Activated CD8-positive, alpha-beta T cell treated with anti-CD3 and anti-CD28 coated beads, Interleukin-2, amount 10 ng/mL, durations not matched to agents 7 days and 5 days (primary cell): Measurements from ENCODE around the gene LINC00305. TPM values are rescaled to one million over a fixed set of nuclear protein-coding genes. Genes with fewer than 3 reads are reported as not detected.

Source experiments
- ATAC-seq: fragments of 150-1000 bp; cut with Tn5 transposase; one replicate; pipeline ENCODE4 v1.10.0; 2021; ENCODE audit warnings: moderate library complexity
- CTCF ChIA-PET: fragments of 350-600 bp; sonication (Branson Sonifier 250); formaldehyde crosslinking; loops from one replicate; lab custom pipeline; 2021; ENCODE audit warnings: antibody characterized with exemption; lab: Charles Lee
- POLR2A ChIA-PET: fragments of 350-600 bp; sonication (Branson Sonifier 250); formaldehyde crosslinking; loops from one replicate; lab custom pipeline; 2021; ENCODE audit warnings: antibody characterized with exemption; lab: Charles Lee
- DNase-seq: peaks from one replicate; pipeline ENCODE4 v3.0.0-alpha.2; 2020
- H3K27ac Mint-ChIP-seq: one replicate; pipeline ENCODE4 v1.8.0; 2021; ENCODE audit warnings: mild to moderate bottlenecking, mixed read lengths
- H3K27me3 Mint-ChIP-seq: one replicate; pipeline ENCODE4 v1.8.0; 2021; ENCODE audit warnings: low read depth, mixed read lengths
- H3K36me3 Mint-ChIP-seq: one replicate; pipeline ENCODE4 v1.8.0; 2021; ENCODE audit warnings: low read depth, mixed read lengths
- H3K4me1 Mint-ChIP-seq: one replicate; pipeline ENCODE4 v1.8.0; 2021; ENCODE audit warnings: low read depth, mixed read lengths
- H3K4me3 Mint-ChIP-seq: one replicate; pipeline ENCODE4 v1.8.0; 2021; ENCODE audit warnings: mild to moderate bottlenecking, mixed read lengths
- H3K9me3 Mint-ChIP-seq: one replicate; pipeline ENCODE4 v1.8.0; 2022; ENCODE audit warnings: mixed read lengths; ENCODE audit not compliant: insufficient read depth
- total RNA-seq, 2 experiments: library from RNA; stranded (reverse); gene quantifications; one replicate each; pipeline ENCODE4 v1.2.3, GENCODE V29; 2021

LINC00305 gene
- total RNA-seq, 2 experiments from 2014 or later, result not detected

DNA sequence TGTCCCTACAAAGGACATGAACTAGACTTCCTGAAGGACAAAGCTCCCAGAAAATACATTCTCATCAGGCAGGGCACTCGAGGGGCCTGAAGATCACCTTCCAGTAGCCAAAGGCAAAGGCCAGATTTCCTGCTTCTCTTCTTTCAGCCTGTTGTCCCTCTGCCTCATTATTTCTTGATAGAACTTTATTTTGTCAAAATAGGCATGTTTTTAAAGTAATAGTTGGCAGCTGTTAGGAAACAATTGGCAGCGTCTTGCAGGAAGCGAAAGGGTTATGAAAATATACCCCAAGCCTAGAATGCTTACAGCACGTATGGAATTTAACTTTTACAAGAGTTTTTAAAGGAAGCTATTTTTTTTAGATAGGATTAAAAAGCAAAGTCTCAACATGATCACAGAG, 74.9 kb downstream of the LINC00305 start:
- Mint-ChIP-seq H3K4me1 (no peaks in the 10 kb centered on the region), H3K4me3 (no peak overlapping the region), H3K36me3 (no peaks in the 10 kb centered on the region), H3K9me3 (no peaks in the 10 kb centered on the region), H3K27ac (no peak overlapping the region), H3K27me3 (no peaks in the 10 kb centered on the region)
- ChIA-PET CTCF (no interaction called here), POLR2A (no interaction called here)
- DNase-seq, result no peak
- no peak for ATAC-seq

DNA sequence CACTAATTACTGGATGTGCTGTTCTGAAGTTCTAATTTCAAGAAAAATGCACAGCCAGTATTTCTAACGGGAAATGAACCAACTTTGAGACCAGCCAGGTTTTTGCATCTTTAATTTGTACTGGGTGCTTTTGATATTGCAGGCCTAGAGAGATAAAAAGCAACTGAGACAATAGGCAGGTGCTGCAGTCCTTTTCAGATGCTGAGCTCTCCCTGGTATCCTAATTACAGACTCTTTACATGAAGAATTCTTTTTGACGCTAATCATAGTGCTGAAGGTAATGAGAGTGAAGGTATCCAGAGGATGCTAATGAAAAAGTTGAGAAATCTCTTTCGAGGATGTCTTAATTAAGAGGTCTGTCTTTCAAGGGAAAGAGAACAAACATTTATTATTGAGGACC, 93.9 kb downstream of the LINC00305 start:
- no peaks in the 10 kb centered on the region for H3K27me3 Mint-ChIP-seq
- no peaks in the 10 kb centered on the region for H3K9me3 Mint-ChIP-seq
- ChIA-PET CTCF (no interaction called here), POLR2A (no interaction called here)
- no peaks in the 10 kb centered on the region for H3K36me3 Mint-ChIP-seq
- no peaks in the 10 kb centered on the region for H3K4me1 Mint-ChIP-seq
- DNase-seq (no peak), ATAC-seq (no peak)
- no peak overlapping the region for H3K27ac Mint-ChIP-seq
- H3K4me3 Mint-ChIP-seq, result no peak overlapping the region

DNA sequence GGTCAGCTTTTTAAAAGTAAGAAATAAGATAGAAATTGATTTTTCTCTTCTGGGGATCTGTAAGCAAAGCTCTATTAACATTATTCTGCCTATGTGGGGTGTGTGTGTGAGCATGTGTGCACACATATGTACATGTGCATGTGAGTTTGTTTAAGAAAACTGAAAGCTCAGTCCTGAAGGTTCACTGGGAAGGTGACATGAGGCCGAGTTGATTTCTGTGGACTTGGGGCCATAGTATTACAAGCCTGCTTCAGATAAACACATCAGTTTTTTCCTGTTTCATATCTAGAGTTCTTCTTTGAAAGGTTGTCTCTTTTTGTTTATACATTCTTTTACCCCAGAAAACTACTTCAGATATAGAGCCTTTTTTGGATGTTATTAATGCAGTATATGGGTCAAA, 95.6 kb downstream of the LINC00305 start:
- no peaks in the 10 kb centered on the region for H3K27me3 Mint-ChIP-seq
- H3K4me3 Mint-ChIP-seq, result no peak overlapping the region
- no peak for ATAC-seq
- DNase-seq, result no peak
- no peaks in the 10 kb centered on the region for H3K9me3 Mint-ChIP-seq
- ChIA-PET CTCF (no interaction called here), POLR2A (no interaction called here)
- H3K36me3 Mint-ChIP-seq, result no peaks in the 10 kb centered on the region
- no peak overlapping the region for H3K27ac Mint-ChIP-seq
- no peaks in the 10 kb centered on the region for H3K4me1 Mint-ChIP-seq

DNA sequence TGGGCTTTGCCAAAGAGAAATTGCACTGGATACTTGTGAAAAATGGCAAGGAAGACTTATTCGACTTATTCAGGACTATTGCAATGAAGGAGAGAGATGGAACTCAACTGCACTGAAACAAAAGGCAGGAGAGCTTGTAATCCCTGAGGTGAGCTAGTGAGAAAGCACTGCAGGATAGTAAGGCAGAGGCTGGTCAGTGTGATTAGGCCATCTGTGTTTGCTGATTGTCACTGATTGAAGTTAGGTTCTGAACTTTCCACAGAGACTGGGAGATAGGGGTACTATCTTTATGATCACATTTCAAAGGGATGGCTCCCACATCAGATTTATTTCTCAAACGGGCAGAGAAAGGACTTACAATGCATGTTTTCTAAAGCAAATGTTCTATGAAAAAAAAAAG, 96.1 kb downstream of the LINC00305 start:
- no peaks in the 10 kb centered on the region for H3K27me3 Mint-ChIP-seq
- no peak overlapping the region for H3K4me3 Mint-ChIP-seq
- DNase-seq (no peak), ATAC-seq (no peak)
- POLR2A ChIA-PET, result no interaction called here
- H3K4me1 Mint-ChIP-seq, result no peaks in the 10 kb centered on the region
- H3K9me3 Mint-ChIP-seq, result no peaks in the 10 kb centered on the region
- no peak overlapping the region for H3K27ac Mint-ChIP-seq
- CTCF ChIA-PET, result no interaction called here
- H3K36me3 Mint-ChIP-seq, result no peaks in the 10 kb centered on the region

DNA sequence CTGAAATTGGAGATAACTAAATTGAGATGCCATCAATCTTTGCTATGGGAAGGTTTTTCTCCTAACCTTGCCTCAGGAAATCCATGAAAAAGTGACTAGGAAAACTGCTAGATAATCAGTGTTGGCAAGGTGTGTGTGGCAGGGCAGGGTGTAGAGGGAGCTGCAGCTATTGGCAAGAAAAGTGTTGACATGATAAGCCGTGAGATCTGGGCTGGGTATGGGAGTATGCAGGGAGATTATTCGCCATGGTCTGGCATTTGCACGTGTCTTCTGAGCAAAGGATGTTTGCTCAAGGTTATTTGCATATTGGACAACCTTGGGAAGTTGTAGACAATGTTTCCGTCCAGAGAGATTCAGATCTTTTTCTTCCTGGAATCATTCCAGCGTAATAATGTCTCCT, 104.3 kb downstream of the LINC00305 start:
- ChIA-PET CTCF (no interaction called here), POLR2A (no interaction called here)

DNA sequence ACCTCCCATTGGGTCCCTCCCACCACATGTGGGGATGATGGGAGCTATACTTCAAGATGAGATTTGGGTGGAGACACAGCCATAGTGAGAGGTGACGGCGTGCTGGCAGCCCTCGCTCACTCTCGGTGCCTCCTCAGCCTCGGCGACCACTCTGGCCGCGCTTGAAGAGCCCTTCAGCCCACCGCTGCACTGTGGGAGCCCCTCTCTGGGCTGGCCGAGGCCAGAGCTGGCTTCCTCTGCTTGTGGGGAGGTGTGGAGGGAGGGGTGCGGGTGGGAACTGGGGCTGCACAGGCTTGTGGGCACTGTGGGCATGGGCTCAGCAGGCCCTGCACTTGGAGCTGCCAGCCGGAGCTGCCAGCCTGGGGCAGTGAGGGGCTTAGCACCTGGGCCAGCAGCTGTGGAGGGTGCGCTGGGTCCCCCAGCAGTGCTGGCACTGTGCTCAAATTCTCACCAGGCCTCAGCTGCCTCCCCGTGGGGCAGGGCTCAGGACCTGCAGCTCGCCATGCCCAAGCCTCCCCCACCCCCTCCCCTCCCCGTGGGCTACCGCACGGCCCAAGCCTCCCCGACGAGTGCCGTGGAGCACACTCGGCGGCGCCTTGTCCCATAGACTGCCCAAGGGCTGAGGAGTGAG, 106.0 kb downstream of the LINC00305 start:
- Mint-ChIP-seq H3K4me1 (no peaks in the 10 kb centered on the region), H3K9me3 (no peaks in the 10 kb centered on the region), H3K27ac (no peak overlapping the region), H3K27me3 (no peaks in the 10 kb centered on the region), H3K4me3 (no peak overlapping the region), H3K36me3 (no peaks in the 10 kb centered on the region)
- POLR2A ChIA-PET, result no interaction called here
- no peak for DNase-seq
- no peak for ATAC-seq
- CTCF ChIA-PET, result no interaction called here

More for the DNA sequence above, 104.3 kb downstream of the LINC00305 start:
- Mint-ChIP-seq H3K27me3 (no peaks in the 10 kb centered on the region), H3K4me1 (no peaks in the 10 kb centered on the region), H3K9me3 (no peaks in the 10 kb centered on the region), H3K27ac (no peak overlapping the region), H3K36me3 (no peaks in the 10 kb centered on the region), H3K4me3 (no peak overlapping the region)
- DNase-seq (no peak), ATAC-seq (no peak)

DNA sequence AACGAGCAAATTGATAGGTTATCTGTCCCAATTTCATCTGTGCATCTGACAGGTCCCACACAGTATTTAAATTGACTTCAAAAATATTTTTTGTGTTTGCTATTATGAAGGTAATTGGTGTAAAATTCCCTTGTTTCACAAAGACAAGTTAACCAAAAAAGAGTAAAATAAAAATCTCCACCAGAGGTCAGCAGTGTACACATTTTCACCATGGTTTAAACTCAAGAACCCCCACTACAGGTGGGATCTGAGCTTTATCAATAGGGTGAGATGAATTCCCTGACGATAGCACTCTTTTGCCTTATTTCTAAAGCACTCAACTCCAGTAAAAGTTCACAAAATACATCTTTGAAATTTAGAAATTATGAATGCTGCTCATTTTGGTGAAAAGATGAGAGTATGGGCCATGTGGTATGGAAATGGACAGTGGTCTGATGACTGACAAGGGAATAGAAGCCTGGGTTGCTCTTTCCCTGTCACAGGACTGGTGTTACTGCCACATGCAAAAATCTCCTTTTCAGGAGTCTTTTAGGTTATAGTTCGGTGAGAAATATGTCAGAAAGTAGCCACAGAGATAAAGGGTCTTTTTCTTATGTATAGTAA, 111.0 kb downstream of the LINC00305 start:
- no peak for ATAC-seq
- H3K4me3 Mint-ChIP-seq, result no peak overlapping the region
- H3K4me1 Mint-ChIP-seq, result no peaks in the 10 kb centered on the region
- no peaks in the 10 kb centered on the region for H3K9me3 Mint-ChIP-seq
- H3K27me3 Mint-ChIP-seq, result no peaks in the 10 kb centered on the region
- ChIA-PET POLR2A (no interaction called here), CTCF (interaction anchor here (0.6 to 1.5 kb wide), 4 partner anchors 9 to 49 kb away, joined by 3 to 5 read pairs (median 3); no protein-coding TSS in a partner anchor)
- no peak overlapping the region for H3K27ac Mint-ChIP-seq
- DNase-seq, result no peak
- no peaks in the 10 kb centered on the region for H3K36me3 Mint-ChIP-seq

DNA sequence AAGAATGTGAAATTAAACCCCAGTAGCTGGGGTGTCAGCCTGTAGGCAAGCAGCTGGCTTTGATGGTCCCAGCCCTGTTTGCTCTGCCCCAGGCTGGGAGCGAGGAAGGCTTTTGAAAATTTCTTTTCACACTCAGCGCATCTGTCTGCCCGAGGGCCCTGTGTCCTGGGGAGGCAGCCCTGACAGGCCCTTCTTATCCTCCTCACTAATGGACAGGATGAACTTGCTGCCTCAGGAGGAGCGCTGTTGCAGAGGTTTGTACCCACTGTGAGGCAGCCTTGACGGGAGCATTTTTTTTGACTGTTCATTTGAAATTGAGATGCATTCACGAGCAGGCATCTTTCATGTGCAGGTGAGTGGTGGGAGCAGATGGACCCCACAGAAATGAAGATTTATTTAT, 116.6 kb downstream of the LINC00305 start:
- POLR2A ChIA-PET, result no interaction called here
- CTCF ChIA-PET, result no interaction called here
- ATAC-seq (no peak), DNase-seq (no peak)
- Mint-ChIP-seq H3K36me3 (no peaks in the 10 kb centered on the region), H3K4me1 (no peaks in the 10 kb centered on the region), H3K4me3 (no peak overlapping the region), H3K27me3 (peaks cover 2% of the 10 kb centered on the region), H3K9me3 (no peaks in the 10 kb centered on the region), H3K27ac (no peak overlapping the region)

DNA sequence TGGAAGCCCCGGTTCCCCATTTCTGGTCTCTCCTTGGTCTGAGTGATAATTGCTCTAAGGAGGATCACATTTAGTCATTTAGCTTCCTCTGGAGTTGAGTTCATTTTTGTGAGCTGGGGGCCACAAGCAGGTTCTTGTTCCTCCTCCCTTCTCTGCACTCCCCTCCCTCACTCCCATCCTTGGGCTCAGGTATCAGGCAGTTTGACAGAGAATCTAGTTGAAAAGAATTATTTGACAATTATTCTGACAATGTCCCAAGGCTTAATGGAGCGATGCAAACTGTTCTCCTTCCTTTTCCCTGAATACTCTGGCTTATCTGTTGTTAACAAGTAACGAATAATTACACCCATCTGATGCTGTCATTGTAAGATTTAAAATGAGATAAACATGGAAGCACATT, 117.5 kb downstream of the LINC00305 start:
- DNase-seq, result no peak
- Mint-ChIP-seq H3K9me3 (no peaks in the 10 kb centered on the region), H3K27ac (no peak overlapping the region), H3K4me1 (no peaks in the 10 kb centered on the region), H3K27me3 (peaks cover 2% of the 10 kb centered on the region), H3K4me3 (no peak overlapping the region), H3K36me3 (no peaks in the 10 kb centered on the region)
- ATAC-seq, result no peak
- ChIA-PET CTCF (no interaction called here), POLR2A (no interaction called here)

Other genes with a start within 250 kb of the LINC00305 start
- not detected for gene SERPINB10, start 241.1 kb downstream of the LINC00305 start, total RNA-seq
- gene HMSD, start 199.8 kb downstream of the LINC00305 start, total RNA-seq, result under 1 TPM in 1 of 2 experiments, not detected in 1; 0.26 TPM
- 1 to 10 TPM; 2.7 to 3.4 TPM for gene SERPINB8, start 179.0 kb downstream of the LINC00305 start, total RNA-seq